ENCODE results near the gene CHIA. TPM values are rescaled to one million over a fixed set of nuclear protein-coding genes. Genes with fewer than 3 reads are reported as not detected.
"Not testable (repeated sequence)": the region's sequence is repeated elsewhere in the genome, so short reads cannot be mapped to it uniquely, and the experiment has no call there.

The CHIA gene
- total RNA-seq, 3 donors from 2014 or later (not counting 1 experiment from before 2014, with no cell fraction given), result not detected

GRCh38 chr1:111334169-111334568 lies 43.5 kb downstream of the CHIA start:
- H3K27me3 ChIP-seq (ENCODE audit: control insufficient read depth, insufficient read depth, low read length), result no peaks in the 10 kb centered on the region
- Mint-ChIP-seq H3K27me3 (ENCODE audit: low read depth in 2 of 2) (peaks cover 0 to 11% of the 10 kb centered on the region in 2 donors), H3K4me3 (no peak overlapping the region), H3K36me3 (peaks cover 35% of the 10 kb centered on the region), H3K9me3 (peaks cover 8 to 12% of the 10 kb centered on the region in 2 donors), H3K27ac (no peak overlapping the region), H3K4me1 (peaks cover 0 to 5% of the 10 kb centered on the region in 2 donors)
- no peak overlapping the region for H3K27ac ChIP-seq (ENCODE audit: low read length)
- intact Hi-C loops (cut with micrococcal nuclease), result loop anchor here (1.0 to 5.0 kb wide), 3 partner anchors 111 to 552 kb away; no protein-coding TSS in a partner anchor
- ATAC-seq (peak in 2 of 3 donors; percentile 82 to 86), DNase-seq (peak in 1 of 2 donors; percentile 85)
- H3K9me3 ChIP-seq (ENCODE audit: control insufficient read depth, insufficient read depth, low read length), result peaks cover 7% of the 10 kb centered on the region
- H3K4me1 ChIP-seq (ENCODE audit: control insufficient read depth, insufficient read depth, low read length), result no peaks in the 10 kb centered on the region
- TF ChIP-seq, protein P1, sequence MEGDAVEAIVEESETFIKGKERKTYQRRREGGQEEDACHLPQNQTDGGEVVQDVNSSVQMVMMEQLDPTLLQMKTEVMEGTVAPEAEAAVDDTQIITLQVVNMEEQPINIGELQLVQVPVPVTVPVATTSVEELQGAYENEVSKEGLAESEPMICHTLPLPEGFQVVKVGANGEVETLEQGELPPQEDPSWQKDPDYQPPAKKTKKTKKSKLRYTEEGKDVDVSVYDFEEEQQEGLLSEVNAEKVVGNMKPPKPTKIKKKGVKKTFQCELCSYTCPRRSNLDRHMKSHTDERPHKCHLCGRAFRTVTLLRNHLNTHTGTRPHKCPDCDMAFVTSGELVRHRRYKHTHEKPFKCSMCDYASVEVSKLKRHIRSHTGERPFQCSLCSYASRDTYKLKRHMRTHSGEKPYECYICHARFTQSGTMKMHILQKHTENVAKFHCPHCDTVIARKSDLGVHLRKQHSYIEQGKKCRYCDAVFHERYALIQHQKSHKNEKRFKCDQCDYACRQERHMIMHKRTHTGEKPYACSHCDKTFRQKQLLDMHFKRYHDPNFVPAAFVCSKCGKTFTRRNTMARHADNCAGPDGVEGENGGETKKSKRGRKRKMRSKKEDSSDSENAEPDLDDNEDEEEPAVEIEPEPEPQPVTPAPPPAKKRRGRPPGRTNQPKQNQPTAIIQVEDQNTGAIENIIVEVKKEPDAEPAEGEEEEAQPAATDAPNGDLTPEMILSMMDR (IDR thresholded peaks at IDR 0.05), result peak; percentile 74
- WGBS (ENCODE audit: insufficient coverage), result 83% methylated on average over 1 of the region's 2 CpGs
- no peaks in the 10 kb centered on the region for H3K36me3 ChIP-seq (ENCODE audit: control insufficient read depth, insufficient read depth, low read length)
- no peak overlapping the region for H3K4me3 ChIP-seq (ENCODE audit: low read length)

- H3K27me3 ChIP-seq (ENCODE audit: control insufficient read depth, insufficient read depth, low read length); ATAC-seq; H3K4me1 ChIP-seq (ENCODE audit: control insufficient read depth, insufficient read depth, low read length); H3K27ac ChIP-seq (ENCODE audit: low read length); H3K4me3 ChIP-seq (ENCODE audit: low read length); H3K4me1 Mint-ChIP-seq; H3K4me3 Mint-ChIP-seq; H3K27ac Mint-ChIP-seq; intact Hi-C loops (cut with micrococcal nuclease); H3K36me3 ChIP-seq (ENCODE audit: control insufficient read depth, insufficient read depth, low read length); H3K9me3 ChIP-seq (ENCODE audit: control insufficient read depth, insufficient read depth, low read length): not testable (repeated sequence)
- Mint-ChIP-seq H3K27me3 (ENCODE audit: low read depth in 2 of 2) (peaks cover 0 to 11% of the 10 kb centered on the region in 2 donors), H3K9me3 (peaks cover 2 to 11% of the 10 kb centered on the region in 2 donors), H3K36me3 (peaks cover 25% of the 10 kb centered on the region)
- DNase-seq, result peak in 1 of 2 donors; percentile 18
- 80% methylated on average over 14 of the region's 15 CpGs for WGBS (ENCODE audit: insufficient coverage)
Measured at GRCh38 chr1:111335214-111335877, 44.7 kb downstream of the CHIA start.

DNA sequence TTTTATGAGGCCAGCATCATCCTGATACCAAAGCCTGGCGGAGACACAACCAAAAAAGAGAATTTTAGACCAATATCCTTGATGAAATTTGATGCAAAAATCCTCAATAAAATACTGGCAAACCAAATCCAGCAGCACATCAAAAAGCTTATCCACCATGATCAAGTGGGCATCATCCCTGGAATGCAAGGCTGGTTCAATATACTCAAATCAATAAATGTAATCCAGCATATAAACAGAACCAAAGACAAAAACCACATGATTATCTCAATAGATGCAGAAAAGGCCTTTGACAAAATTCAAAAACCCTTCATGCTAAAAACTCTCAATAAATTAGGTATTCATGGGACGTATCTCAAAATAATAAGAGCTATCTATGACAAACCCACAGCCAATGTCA lies 48.2 kb downstream of the CHIA start:
- H3K27ac Mint-ChIP-seq; ATAC-seq; H3K4me3 ChIP-seq (ENCODE audit: low read length); H3K9me3 Mint-ChIP-seq; H3K36me3 ChIP-seq (ENCODE audit: control insufficient read depth, insufficient read depth, low read length); DNase-seq; H3K9me3 ChIP-seq (ENCODE audit: control insufficient read depth, insufficient read depth, low read length); H3K4me1 Mint-ChIP-seq; H3K4me1 ChIP-seq (ENCODE audit: control insufficient read depth, insufficient read depth, low read length); intact Hi-C loops (cut with micrococcal nuclease); H3K4me3 Mint-ChIP-seq; H3K27ac ChIP-seq (ENCODE audit: low read length); H3K27me3 ChIP-seq (ENCODE audit: control insufficient read depth, insufficient read depth, low read length): not testable (repeated sequence)
- WGBS (ENCODE audit: insufficient coverage), result no CpG with 5 or more reads among the region's 2 CpGs
- H3K36me3 Mint-ChIP-seq, result peaks cover 15% of the 10 kb centered on the region
- H3K27me3 Mint-ChIP-seq (ENCODE audit: low read depth in 2 of 2), result peaks cover 0 to 13% of the 10 kb centered on the region in 2 donors

GRCh38 chr1:111346089-111346885 lies 55.6 kb downstream of the CHIA start:
- no peaks in the 10 kb centered on the region for H3K36me3 Mint-ChIP-seq
- peak overlapping the region; percentile 92 for H3K4me3 Mint-ChIP-seq
- H3K9me3 ChIP-seq (ENCODE audit: control insufficient read depth, insufficient read depth, low read length), result no peaks in the 10 kb centered on the region
- peak overlapping the region; percentile 18 for H3K27ac ChIP-seq (ENCODE audit: low read length)
- DNase-seq (peak; percentile 66 to 97), ATAC-seq (peak; percentile 81 to 91 (median 87))
- H3K27me3 ChIP-seq (ENCODE audit: control insufficient read depth, insufficient read depth, low read length), result no peaks in the 10 kb centered on the region
- H3K4me3 ChIP-seq (ENCODE audit: low read length), result peak overlapping the region; percentile 43
- peaks cover 18 to 20% of the 10 kb centered on the region in 2 donors for H3K4me1 Mint-ChIP-seq
- peaks cover 0 to 2% of the 10 kb centered on the region in 2 donors for H3K27me3 Mint-ChIP-seq (ENCODE audit: low read depth in 2 of 2)
- H3K4me1 ChIP-seq (ENCODE audit: control insufficient read depth, insufficient read depth, low read length), result peaks cover 12% of the 10 kb centered on the region
- no peaks in the 10 kb centered on the region for H3K9me3 Mint-ChIP-seq
- WGBS (ENCODE audit: insufficient coverage), result 5% methylated on average over 45 of the region's 45 CpGs
- intact Hi-C loops (cut with micrococcal nuclease), result no loop called here
- TF ChIP-seq, protein P1 (IDR thresholded peaks at IDR 0.05), result no peak
- peak overlapping the region; percentile 72 to 73 for H3K27ac Mint-ChIP-seq
- no peaks in the 10 kb centered on the region for H3K36me3 ChIP-seq (ENCODE audit: control insufficient read depth, insufficient read depth, low read length)

Data from natural killer cell (primary cell).